GM11168 (cell line): ENCODE results near the gene XDH.

Experiments
- in situ Hi-C: fragments of 300-500 bp; cut with MboI; formaldehyde crosslinking; loops from one replicate; pipeline ENCODE4 v1.12.0; 2022; ENCODE audit warnings: low sequenced_read_pairs; ENCODE audit not compliant: unreplicated experiment

Gene XDH

DNA sequence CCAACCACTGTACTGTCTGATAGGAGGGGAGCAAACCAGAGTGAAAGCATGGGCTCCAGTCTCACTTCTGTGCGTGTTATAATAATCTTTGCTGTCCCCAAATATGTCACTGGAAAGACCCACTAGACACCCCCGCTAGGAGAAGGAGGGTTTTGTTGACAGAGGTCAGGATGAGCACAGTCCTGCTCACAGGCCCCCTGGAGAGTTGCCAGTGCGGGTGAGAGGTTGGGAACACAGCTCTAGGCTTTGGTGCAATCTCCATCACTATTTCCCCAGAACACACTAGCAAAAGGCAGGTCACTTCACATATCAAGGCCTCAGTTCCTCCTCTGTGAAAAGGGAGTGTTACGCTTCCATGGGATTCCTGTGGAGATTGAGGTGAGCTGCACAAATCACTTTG is 9.7 kb downstream of the XDH start:
- in situ Hi-C loops: no loop called here

DNA sequence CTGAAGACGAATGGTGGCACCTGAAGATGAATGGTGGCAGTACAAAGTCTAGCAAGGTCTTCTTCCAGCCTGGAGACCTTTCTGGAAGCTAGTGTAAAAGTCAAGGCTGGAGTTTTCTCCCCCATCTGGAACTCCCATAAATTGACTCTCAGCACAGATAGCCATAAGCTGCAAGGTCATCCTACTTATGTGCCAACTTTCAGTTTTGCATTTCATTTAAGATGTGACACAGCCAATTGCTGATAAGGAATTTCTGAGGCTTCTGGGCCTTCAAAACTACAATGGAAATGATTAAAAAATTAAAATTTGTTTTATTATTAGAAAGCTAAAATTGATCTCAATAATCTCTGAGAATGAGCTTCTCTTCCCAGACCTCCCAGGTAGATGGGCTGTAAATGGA is 10.2 kb downstream of the XDH start:
- in situ Hi-C loops: no loop called here

- in situ Hi-C loops: no loop called here
These were observed 12.2 kb downstream of the XDH start for GRCh38 chr2:31402388-31402787.

DNA sequence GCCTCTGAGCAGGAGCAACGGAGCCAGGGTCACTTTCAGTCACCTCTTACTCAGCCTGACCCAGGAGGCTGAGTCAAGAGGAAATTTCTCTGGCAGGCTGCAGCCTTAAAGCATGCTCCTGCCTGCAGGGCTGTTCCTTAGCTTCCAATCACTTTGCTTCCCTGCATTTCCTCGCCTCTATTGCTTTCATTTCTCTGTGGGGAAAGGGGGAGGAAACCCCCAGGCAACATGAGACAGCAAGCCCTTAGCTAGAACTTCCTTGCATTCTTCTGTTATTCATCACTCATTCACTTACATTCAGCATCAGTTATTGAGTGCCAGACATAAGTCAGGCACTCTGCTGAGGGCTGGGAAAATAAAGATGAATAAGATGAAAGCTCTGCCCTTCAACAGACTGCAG is 13.0 kb downstream of the XDH start:
- in situ Hi-C loops: no loop called here

DNA sequence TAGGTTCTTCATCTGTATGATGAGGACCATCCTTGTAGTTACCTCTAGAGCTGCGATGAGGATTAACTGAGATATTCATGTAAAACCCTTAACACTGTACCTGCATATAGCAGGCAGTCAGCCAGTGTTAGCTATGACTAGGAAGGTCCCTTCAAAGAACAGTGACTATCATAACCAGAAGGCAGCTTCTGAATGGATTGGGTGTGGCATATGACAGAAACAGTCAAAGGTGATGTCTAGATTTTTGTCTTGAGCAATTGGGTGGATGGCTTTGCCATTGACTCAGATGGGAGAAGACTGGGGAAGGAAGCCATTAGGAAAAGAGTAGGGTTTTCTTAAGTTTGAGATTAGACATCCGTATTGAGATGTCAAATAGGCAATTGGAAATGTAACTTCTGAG is 15.7 kb downstream of the XDH start:
- in situ Hi-C loops: no loop called here

DNA sequence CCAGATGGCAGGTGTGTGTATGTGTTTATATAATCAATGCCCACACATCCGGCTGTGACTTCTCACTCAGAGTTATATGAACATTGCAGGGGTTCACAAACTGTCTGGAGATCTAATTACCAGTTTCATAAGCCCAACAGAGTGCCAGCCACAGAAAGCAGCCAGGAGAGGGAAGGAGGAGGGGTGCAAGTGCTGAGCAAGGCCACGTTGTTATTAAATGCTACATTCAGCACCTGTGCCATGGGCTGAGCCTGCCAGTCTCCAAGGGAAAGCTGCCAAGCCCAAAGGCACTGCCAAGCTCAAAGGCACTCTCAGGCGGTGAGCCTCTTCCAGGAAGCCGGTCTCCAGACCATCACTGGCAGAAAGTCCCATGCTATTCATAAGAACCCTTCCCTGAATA is 17.4 kb downstream of the XDH start:
- in situ Hi-C loops: no loop called here

- in situ Hi-C loops: no loop called here
These were observed 24.2 kb downstream of the XDH start for GRCh38 chr2:31390324-31390723.

DNA sequence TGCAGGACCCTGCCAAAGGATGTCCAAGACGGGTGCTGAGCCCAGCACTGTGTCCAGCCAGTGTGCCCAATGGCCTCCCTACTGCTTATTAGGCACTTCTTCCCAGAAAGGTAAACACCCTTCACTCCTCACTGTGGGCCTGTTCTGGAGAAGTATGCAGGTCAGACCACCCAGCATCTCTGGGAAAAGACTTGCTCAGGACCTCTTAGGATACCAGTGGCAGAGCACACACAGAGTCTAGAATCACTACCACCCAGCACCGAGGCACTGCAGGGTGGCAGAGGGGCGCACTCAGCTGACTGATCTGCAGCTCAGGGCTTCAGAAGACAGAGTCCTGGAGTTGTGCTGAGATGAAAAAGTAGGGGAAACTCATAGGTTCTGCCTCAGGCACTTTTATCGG is 25.8 kb downstream of the XDH start:
- in situ Hi-C loops: no loop called here

- in situ Hi-C loops: no loop called here
These were observed 26.7 kb downstream of the XDH start for GRCh38 chr2:31387850-31388249.

DNA sequence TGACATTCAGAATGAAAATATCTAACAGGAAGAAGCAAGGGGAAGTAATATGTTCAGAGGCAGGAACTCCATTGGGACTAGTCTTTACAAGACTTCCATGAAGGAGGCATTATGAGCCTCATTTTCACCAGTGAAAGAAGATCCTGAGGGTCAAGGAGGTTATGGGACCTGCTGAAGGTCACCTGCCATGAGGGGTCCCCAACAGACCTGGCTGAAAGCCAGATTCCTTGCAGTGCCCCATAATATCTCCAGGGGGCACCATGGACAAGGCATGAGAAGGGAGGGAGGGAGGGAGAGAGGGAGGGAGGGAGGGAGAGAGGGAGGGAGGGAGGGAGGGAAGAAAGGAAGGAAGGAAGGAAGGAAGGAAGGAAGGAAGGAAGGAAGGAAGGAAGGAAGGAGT is 27.9 kb downstream of the XDH start:
- in situ Hi-C loops: no loop called here

DNA sequence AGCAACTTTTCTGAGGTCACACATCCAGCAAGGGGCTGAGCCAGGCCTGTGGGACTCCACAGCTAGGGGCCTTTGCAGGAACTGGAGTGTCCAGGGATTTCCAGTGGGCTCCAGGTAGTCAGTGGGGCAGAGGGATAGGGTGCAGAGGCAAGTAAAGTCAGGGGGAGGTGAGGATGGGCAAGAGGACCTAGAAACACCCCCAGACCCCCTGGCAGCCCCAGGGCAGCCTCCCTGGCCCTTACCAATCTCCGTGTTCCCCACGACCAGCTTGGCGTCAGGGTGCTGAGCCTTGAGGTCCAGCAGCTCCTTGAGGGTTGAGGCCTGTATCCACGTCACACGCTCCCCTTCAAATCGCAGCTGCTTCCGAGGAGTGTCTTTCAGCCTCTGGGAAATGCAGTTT is 28.4 kb downstream of the XDH start:
- in situ Hi-C loops: no loop called here

DNA sequence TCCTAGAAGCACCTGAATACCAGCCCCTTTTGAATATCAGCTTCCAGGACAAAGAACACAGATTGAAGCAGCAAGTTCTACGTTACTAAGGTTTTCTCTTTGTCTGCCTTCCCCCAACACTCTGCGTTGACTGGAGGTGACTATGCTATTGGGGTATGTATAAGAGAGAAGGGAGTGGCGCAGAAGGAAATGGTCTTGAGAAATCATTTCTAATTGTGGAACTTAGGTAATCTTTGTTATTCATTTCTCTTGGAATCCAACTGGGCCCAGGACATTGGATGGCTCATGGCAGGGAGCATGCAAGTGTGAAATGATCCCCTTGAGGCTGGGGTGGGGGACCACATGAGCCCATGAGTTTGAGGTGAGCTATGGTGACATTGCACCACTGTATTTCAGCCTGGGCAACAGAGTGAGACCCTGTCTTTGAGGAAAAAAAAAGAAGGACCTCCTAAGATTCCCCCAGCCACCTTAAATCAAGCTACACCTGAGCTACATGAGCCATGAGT is 29.7 kb downstream of the XDH start:
- in situ Hi-C loops: no loop called here

GRCh38 chr2:31384351-31384750 is 30.2 kb downstream of the XDH start:
- in situ Hi-C loops: no loop called here

DNA sequence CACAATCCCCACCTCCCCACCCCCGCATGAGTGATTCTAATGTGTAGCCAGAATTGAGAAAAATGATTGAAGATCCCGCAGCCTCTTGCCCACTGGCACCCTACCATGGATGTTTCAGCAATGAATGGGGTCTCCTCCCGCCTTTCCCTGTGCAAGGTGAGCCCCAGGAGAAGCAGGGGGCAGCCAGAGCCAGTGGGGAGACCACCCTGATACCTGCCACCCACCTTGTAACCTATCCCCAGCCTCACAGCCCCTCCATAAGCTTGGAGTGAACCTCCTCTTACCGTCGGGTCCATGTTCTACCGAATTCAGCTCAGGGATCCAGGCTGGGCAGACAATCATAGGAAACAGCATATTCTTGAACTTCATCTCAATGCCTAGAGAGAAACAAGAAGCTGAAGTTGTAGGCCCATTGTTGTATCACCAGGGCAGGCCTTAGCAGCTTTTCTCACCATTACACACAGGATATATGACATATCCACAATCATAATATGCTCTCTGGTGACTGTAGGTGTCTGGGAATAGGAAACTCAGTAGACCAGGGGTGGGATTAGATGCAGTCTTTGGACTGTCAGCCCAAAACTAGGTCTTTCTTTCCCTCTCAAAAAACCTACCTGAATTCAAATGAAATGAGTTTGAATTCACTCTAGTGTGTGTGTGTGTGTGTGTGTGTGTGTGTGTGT is 30.9 kb downstream of the XDH start:
- in situ Hi-C loops: no loop called here

- in situ Hi-C loops: no loop called here
These were observed 32.0 kb downstream of the XDH start for GRCh38 chr2:31382452-31383120.

DNA sequence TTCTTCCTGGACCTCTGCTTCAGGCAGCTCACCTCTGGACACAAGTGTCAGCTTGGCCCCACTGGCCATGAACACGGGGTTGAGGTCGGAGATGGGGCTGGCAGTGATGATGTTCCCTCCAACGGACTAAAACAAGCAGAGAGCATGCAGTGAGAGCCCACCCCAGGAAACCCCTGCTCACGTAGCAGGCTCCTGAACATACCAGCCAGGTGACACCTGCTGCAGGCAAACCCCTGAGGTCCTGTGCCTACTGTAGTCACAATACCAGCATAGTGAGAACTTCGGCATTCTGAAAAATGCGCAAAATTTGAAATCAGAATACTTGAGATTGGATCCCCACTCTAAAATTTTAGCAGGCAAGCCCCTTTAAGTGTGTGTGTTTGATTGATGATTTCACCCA is 32.9 kb downstream of the XDH start:
- in situ Hi-C loops: no loop called here

GRCh38 chr2:31380243-31380642 is 34.3 kb downstream of the XDH start:
- in situ Hi-C loops: no loop called here

DNA sequence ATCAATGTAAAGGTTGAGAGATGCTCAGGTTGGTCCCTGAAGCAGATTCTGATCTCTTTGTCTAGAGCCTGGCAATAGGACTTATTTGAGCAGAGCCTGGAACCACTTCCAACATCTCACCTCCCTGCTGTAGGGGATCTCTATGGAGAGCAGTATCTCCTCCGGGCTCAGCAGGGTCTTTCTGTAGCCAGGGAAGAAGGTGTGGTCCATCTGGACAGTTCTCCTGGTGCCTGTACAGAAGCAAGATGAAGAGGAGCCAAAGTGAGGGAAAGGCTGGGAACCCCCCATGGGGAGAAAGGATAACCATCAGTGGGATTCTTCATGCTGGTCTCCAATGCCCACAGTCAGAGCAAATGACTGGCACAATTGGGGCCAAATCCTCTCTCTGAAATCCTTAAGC is 34.8 kb downstream of the XDH start:
- in situ Hi-C loops: no loop called here

DNA sequence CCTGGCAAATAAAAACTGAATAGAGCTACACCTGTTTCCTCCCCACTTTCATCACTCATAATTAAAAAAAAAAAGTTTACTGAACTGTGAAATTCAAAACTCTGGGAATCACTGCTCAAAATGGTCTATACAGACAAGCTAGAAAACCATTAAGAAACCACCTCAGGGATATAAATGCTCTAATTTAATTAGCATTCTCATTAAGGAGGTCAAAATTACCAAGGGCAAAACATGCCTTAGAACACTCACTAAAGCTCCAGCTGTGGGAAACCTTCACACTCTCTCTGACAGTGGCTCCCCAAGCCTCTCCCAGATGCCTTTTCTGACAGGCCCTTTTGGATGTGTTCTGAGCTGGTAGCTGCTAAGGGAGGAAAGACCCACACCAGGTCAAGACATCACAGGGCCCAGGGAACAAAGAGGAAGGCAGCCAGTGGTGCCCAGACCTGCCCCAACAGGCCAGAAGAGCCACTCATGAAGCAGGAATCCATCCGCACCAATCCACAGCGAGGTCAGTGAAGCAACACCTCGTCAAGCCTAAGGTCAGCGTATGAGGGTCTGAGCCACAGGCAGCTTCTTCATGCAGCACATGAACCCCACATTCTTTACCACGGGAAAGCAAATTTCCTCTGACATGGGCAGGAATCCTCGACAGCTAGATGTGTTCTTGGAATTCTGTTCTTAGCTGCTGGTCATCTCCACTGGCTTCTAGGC is 35.6 kb downstream of the XDH start:
- in situ Hi-C loops: no loop called here

DNA sequence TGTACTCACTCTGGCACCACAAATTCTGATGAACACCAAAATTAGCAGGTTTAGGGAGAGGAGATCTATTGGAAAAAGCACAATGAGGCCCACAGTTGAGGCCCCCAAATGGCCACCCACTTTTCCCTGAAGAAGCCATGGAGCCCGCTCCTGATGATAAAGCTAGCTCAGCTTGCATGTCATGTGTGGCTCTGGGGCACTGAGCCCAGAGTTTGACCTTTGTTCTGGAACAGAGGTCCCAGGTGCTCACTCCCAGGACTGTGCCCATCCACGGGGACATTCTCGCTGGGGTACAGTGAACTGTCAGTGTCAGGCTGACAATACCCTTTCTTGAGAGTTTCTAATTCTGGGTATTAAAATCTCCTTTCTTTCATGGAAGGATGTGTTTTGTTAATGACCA is 36.2 kb downstream of the XDH start:
- in situ Hi-C loops: no loop called here

DNA sequence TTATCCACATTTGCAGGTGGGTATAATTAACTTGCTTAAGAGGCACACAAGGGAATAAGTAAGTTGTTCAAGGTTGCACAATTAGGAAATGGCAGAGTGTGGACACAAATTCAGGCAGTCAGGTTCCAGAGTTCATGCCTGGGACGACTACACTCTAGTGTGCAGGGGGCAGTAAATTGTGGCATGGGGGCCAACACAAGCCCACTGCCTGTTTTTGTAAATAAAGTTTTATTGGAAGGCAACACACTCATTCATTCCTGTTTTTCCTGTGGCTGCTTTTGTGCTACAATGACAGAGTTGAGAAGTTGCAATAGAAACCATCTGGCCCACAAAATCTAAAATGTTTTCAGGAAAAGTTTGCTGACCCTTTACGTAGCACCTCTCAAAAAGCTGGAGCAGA is 41.4 kb downstream of the XDH start:
- in situ Hi-C loops: no loop called here
